HEK293T (cell line): ENCODE data around the gene FAAP20.

Source experiments
- ARNT ChIP-seq: fragments of 450-650 bp; IDR thresholded peaks from 2 replicates; pipeline ENCODE4 v1.6.1; 2017; ENCODE audit warnings: mild to moderate bottlenecking
- BHLHE40 ChIP-seq: fragments of 450-650 bp; IDR thresholded peaks from 2 replicates; pipeline ENCODE4 v1.6.1; 2016; ENCODE audit warnings: mild to moderate bottlenecking, moderate library complexity, borderline replicate concordance
- CTBP1 ChIP-seq: fragments of 450-650 bp; IDR thresholded peaks from 2 replicates; pipeline ENCODE4 v1.6.1; 2016; ENCODE audit warnings: borderline replicate concordance
- FOXA1 ChIP-seq: fragments of 450-650 bp; IDR thresholded peaks from 2 replicates; pipeline ENCODE4 v1.6.1; 2016; ENCODE audit warnings: mild to moderate bottlenecking
- FOXM1 ChIP-seq: fragments of 450-650 bp; IDR thresholded peaks from 2 replicates; pipeline ENCODE4 v1.6.1; 2017; ENCODE audit warnings: mild to moderate bottlenecking, borderline replicate concordance
- L3MBTL2 ChIP-seq: fragments of 450-650 bp; conservative IDR thresholded peaks from 2 replicates; pipeline ENCODE4 v1.6.1; 2016; ENCODE audit warnings: mild to moderate bottlenecking
- LEF1 ChIP-seq: fragments of 450-650 bp; IDR thresholded peaks from 2 replicates; pipeline ENCODE4 v1.6.1; 2017; ENCODE audit warnings: mild to moderate bottlenecking, borderline replicate concordance
- SP1 ChIP-seq: fragments of 450-650 bp; IDR thresholded peaks from 2 replicates; pipeline ENCODE4 v1.6.1; 2017
- TARDBP ChIP-seq: fragments of 450-650 bp; IDR thresholded peaks from 2 replicates; pipeline ENCODE4 v1.6.1; 2016
- ZNF384 ChIP-seq: fragments of 450-650 bp; IDR thresholded peaks from 2 replicates; pipeline ENCODE4 v1.6.1; 2016
- TF ChIP-seq, protein P1 (sequence below): fragments of 450-650 bp; IDR thresholded peaks from 2 replicates; pipeline ENCODE4 v1.6.1; 2016

DNA sequence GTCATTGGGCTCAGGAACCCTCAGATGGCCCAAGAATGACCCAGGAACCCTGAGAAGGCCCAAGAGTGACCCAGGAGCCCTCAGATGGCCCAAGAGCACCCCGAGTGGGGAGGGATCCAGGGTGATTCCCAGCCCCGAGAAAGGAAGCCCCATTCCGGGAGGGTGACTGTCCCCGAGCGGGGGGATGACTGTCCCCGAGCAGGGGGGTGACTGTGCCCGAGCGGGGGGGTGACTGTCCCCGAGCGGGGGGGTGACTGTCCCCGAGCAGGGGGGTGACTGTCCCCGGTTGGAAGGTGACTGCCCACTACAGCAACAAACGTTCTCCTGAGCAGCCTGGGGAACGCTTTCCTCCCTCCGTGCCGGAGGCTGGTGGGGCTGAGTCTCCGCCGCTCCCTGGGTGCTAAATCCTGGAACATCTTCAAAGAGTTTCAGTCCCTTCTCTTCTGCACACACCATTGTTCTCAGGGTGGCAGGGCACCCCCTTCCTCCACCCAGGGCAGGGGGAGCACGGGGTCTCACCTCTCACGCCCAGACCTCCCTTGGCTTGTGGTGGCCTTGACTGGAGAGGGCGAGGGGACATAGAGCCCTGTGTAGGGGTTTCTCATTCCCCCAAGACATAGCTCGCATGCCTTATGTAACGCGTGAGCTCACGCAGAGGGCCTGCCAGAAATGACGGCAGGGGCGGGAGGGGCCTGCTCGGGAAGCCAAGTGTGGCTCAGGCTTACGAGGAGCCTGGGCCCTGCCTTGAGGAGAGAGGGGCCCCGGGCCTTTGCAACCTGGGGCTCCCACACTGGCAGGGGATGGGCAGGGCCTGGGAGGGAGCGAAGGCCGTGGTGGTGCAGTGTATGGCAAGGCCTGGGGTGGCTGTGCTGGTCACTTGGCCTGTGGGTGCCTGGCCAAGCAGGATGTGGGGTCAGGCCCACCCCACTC, 19.3 kb upstream of the FAAP20 start:
- TF ChIP-seq LEF1, result no peak
- no peak for TF ChIP-seq SP1
- TF ChIP-seq FOXA1, result no peak
- TF ChIP-seq CTBP1, result no peak
- TF ChIP-seq ARNT, result no peak
- TF ChIP-seq BHLHE40, result no peak
- no peak for TF ChIP-seq TARDBP
- TF ChIP-seq ZNF384, result no peak
- TF ChIP-seq L3MBTL2, result no peak
- no peak for TF ChIP-seq FOXM1
- TF ChIP-seq, protein P1, sequence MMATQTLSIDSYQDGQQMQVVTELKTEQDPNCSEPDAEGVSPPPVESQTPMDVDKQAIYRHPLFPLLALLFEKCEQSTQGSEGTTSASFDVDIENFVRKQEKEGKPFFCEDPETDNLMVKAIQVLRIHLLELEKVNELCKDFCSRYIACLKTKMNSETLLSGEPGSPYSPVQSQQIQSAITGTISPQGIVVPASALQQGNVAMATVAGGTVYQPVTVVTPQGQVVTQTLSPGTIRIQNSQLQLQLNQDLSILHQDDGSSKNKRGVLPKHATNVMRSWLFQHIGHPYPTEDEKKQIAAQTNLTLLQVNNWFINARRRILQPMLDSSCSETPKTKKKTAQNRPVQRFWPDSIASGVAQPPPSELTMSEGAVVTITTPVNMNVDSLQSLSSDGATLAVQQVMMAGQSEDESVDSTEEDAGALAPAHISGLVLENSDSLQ, result no peak
